ENCODE measurements around the gene FAM222B.

FAM222B gene

GRCh38 chr17:28707339-28707720 lies 135.3 kb downstream of the FAM222B start:
- H3F3A ChIP-seq (ENCODE audit: control insufficient read depth, insufficient read depth) = peaks cover 10% of the 10 kb centered on the region
- H3K4me1 ChIP-seq (ENCODE audit: control insufficient read depth, low read length) = peaks cover 21% of the 10 kb centered on the region
- no peak overlapping the region for H3K4me3 ChIP-seq (ENCODE audit: low read length)
- TF ChIP-seq CTCF (IDR thresholded peaks at IDR 0.05; ENCODE audit: low read depth, low read length, poor library complexity, severe bottlenecking) = no peak
- TF ChIP-seq EZH2phosphoT487 (IDR thresholded peaks at IDR 0.05; ENCODE audit: borderline replicate concordance, low read length) = no peak
- H3K36me3 ChIP-seq (ENCODE audit: control insufficient read depth, low read length) = peaks cover 27% of the 10 kb centered on the region
- H3K4me2 ChIP-seq (ENCODE audit: low read length) = no peak overlapping the region
- no peaks in the 10 kb centered on the region for H3K27me3 ChIP-seq (ENCODE audit: control insufficient read depth, low read length)
- no peaks in the 10 kb centered on the region for H3K9me3 ChIP-seq (ENCODE audit: control insufficient read depth, insufficient read depth, low read length)
- no peaks in the 10 kb centered on the region for H4K20me1 ChIP-seq (ENCODE audit: control insufficient read depth, insufficient read depth, low read depth, low read length)
- H3K79me2 ChIP-seq (ENCODE audit: control insufficient read depth, low read length) = peaks cover 9% of the 10 kb centered on the region
- H3K27ac ChIP-seq (ENCODE audit: low read depth, low read length) = no peak overlapping the region
- H3K9me2 ChIP-seq (replicated peaks; ENCODE audit: control insufficient read depth, low read length) = no peaks in the 10 kb centered on the region

GRCh38 chr17:28706471-28707338 lies 135.9 kb downstream of the FAM222B start:
- no peaks in the 10 kb centered on the region for H3K9me3 ChIP-seq (ENCODE audit: control insufficient read depth, insufficient read depth, low read length)
- H3K27ac ChIP-seq (ENCODE audit: low read depth, low read length) = no peak overlapping the region
- peaks cover 33% of the 10 kb centered on the region for H3K36me3 ChIP-seq (ENCODE audit: control insufficient read depth, low read length)
- H3K4me2 ChIP-seq (ENCODE audit: low read length) = no peak overlapping the region
- peaks cover 10% of the 10 kb centered on the region for H3F3A ChIP-seq (ENCODE audit: control insufficient read depth, insufficient read depth)
- TF ChIP-seq EZH2phosphoT487 (IDR thresholded peaks at IDR 0.05; ENCODE audit: borderline replicate concordance, low read length) (no peak), CTCF (IDR thresholded peaks at IDR 0.05; ENCODE audit: low read depth, low read length, poor library complexity, severe bottlenecking) (no peak)
- H3K79me2 ChIP-seq (ENCODE audit: control insufficient read depth, low read length) = peaks cover 9% of the 10 kb centered on the region
- H4K20me1 ChIP-seq (ENCODE audit: control insufficient read depth, insufficient read depth, low read depth, low read length) = no peaks in the 10 kb centered on the region
- H3K27me3 ChIP-seq (ENCODE audit: control insufficient read depth, low read length) = no peaks in the 10 kb centered on the region
- no peaks in the 10 kb centered on the region for H3K9me2 ChIP-seq (replicated peaks; ENCODE audit: control insufficient read depth, low read length)
- peaks cover 14% of the 10 kb centered on the region for H3K4me1 ChIP-seq (ENCODE audit: control insufficient read depth, low read length)
- no peak overlapping the region for H3K4me3 ChIP-seq (ENCODE audit: low read length)

Data from DOHH2 (cell line).